Measurements from ENCODE around the gene HPX. TPM values are rescaled to one million over a fixed set of nuclear protein-coding genes. Genes with fewer than 3 reads are reported as not detected.

Gene HPX
- total RNA-seq, 4 donors from 2014 or later = 8.7 to 17.6 TPM; not detected in 2

DNA sequence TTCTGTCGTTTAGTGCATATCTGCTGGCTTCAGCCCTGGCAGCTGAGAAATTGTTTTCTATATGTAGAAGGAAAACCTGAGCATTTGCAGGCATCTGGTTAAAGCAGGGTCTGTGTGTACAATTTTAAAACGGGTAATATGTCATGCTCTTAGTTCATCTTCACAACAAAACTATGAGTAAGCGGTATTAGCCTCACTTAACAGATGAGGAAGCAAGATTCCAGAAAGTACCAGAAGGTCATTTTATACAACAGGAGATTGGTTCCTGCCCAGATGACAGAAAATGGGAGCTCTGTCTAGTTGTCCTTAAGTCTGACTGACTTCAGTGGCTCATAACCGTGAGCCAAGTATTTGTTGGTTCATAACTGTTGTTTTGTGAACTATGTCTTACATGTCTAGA is 41.7 kb upstream of the HPX start:
- H3K9me3 ChIP-seq = no peaks in the 10 kb centered on the region
- intact Hi-C loops (cut with DNase I; ENCODE audit: low total_unique reads) (loop anchor here (5.0 kb wide), 4 partner anchors 120 to 245 kb away; partner anchors contain the start of genes CNGA4, ILK, RRP8 and TPP1), in situ Hi-C loops (cut with MboI; ENCODE audit: low sequenced_read_pairs in 4 of 4) (loop anchor here in 3 of 4 donors (25.0 kb wide), 1 partner anchor 245 kb away; the partner anchor contains the start of genes CNGA4 (in 3 of the 3) and FHIP1B (in 3 of the 3))
- TF ChIP-seq CTCF (IDR thresholded peaks at IDR 0.05 in 4 of 5, conservative IDR thresholded peaks at IDR 0.05 in 1 of 5) (no peak), POLR2A (IDR thresholded peaks at IDR 0.05) (no peak)
- H3K4me1 ChIP-seq = peaks cover 24 to 31% of the 10 kb centered on the region in 2 donors
- peaks cover 0 to 52% of the 10 kb centered on the region in 2 donors for H3K36me3 ChIP-seq
- H3K27me3 ChIP-seq = no peaks in the 10 kb centered on the region
- no peak for ATAC-seq
- H3K27ac ChIP-seq = peak overlapping the region; percentile 93 to 97 (median 94)
- no peak for DNase-seq
- peak overlapping the region; percentile 85 to 95 (median 87) for H3K4me3 ChIP-seq

DNA sequence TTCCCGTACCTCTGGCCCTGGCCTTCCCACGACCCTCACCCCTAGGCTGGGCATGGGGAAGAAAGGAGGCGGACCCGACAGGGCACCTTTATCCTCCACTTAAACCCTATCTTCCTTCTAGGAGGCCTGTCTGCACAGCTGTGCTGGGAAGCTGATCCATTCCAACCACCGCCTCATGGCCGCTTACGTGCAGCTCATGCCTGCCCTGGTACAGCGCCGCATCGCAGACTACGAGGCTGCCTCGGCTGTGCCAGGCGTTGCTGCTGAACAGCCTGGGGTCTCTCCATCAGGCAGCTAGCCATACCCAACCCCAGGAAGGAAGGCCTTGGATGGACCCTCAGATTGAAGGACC is 41.1 kb upstream of the HPX start:
- no peaks in the 10 kb centered on the region for H3K9me3 ChIP-seq
- in situ Hi-C loops (cut with MboI; ENCODE audit: low sequenced_read_pairs in 4 of 4) = loop anchor here in 3 of 4 donors (25.0 kb wide), 1 partner anchor 245 kb away; the partner anchor contains the start of genes CNGA4 (in 3 of the 3) and FHIP1B (in 3 of the 3)
- H3K4me1 ChIP-seq = peaks cover 24 to 31% of the 10 kb centered on the region in 2 donors
- TF ChIP-seq POLR2A (IDR thresholded peaks at IDR 0.05) (no peak), CTCF (IDR thresholded peaks at IDR 0.05 in 4 of 5, conservative IDR thresholded peaks at IDR 0.05 in 1 of 5) (no peak)
- no peaks in the 10 kb centered on the region for H3K27me3 ChIP-seq
- no peak for DNase-seq
- H3K36me3 ChIP-seq = peaks cover 0 to 56% of the 10 kb centered on the region in 2 donors
- peak overlapping the region; percentile 93 to 97 (median 94) for H3K27ac ChIP-seq
- ATAC-seq = peak; percentile 7 to 11
- peak overlapping the region; percentile 85 to 95 (median 87) for H3K4me3 ChIP-seq
- intact Hi-C loops (cut with DNase I; ENCODE audit: low total_unique reads) = loop anchor here (1.0 to 5.0 kb wide), 6 partner anchors 92 to 1507 kb away; partner anchors contain the start of genes CNGA4, ILK, RRP8 and SMPD1

DNA sequence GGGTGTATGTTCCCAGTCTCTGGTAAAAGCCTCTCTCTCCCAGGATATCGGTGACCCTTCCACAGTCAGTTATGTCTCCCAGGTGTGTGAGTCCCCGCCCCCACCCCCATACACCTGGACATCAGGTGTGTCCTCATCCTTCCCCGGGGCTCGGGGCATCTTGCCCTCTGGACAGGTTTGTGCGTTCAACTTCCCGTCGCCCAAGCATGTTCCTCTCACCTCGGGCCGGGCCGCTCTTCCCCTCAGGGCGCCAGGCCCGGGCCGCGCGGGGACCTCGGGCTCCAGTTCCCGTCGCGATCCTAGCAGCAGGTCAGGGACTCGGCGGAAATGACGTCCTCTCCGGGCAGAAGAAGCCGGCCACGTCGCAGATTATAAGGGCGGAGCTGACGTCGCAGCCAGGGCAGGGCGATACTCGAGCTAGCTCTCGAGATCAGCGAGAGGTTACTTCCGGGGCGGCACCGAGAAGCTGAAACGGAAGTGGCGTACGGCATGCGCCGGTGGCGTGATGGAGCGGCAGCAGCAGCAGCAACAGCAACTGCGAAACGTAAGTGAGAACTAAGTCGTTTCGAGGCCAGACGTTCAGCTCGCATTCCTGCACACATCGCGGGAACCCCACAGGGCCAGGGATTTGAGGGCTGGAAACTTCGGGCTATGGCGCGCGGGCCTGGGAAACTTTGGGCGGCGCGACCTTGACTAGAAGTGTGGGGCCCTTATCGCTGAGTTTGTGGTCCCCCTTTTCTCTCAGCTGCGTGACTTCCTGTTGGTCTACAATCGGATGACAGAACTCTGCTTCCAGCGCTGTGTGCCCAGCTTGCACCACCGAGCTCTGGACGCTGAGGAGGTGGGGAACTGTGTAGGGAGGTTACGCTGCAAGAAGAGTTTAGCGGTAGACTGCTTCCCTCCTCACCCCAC is 40.5 kb upstream of the HPX start, which contains the start of the genes ARFIP2 and TIMM10B:
TSS of gene ARFIP2 (minus strand) at position 320 of the 912 bp plus-strand sequence. CDS start 910 bp downstream, outside the sequence.
TSS of gene TIMM10B (plus strand) at position 490 of the 912 bp plus-strand sequence. CDS start at position 506, 16 bp downstream.
- intact Hi-C loops (cut with DNase I; ENCODE audit: low total_unique reads) = loop anchor here (1.0 to 5.0 kb wide), 6 partner anchors 91 to 1508 kb away; partner anchors contain the start of genes CNGA4, ILK, RRP8 and SMPD1
- H3K36me3 ChIP-seq = peaks cover 0 to 55% of the 10 kb centered on the region in 2 donors

More for the DNA sequence above, 40.5 kb upstream of the HPX start, which contains the start of the genes ARFIP2 and TIMM10B:
- Histone ChIP-seq H3K9me3 (no peaks in the 10 kb centered on the region), H3K27me3 (no peaks in the 10 kb centered on the region), H3K4me3 (peak within 1 kb of the TSS; percentile 85 to 95 (median 87)), H3K4me1 (peaks cover 24 to 31% of the 10 kb centered on the region in 2 donors), H3K27ac (peak within 1 kb of the TSS; percentile 93 to 97 (median 94))
- in situ Hi-C loops (cut with MboI; ENCODE audit: low sequenced_read_pairs in 4 of 4) = loop anchor here in 3 of 4 donors (25.0 kb wide), 1 partner anchor 244 kb away; the partner anchor contains the start of genes CNGA4 (in 3 of the 3) and FHIP1B (in 3 of the 3)
- DNase-seq (peak; percentile 98 to 99), ATAC-seq (peak; percentile 98 to 99)
- no peak for TF ChIP-seq CTCF (IDR thresholded peaks at IDR 0.05 in 4 of 5, conservative IDR thresholded peaks at IDR 0.05 in 1 of 5)
- peak; percentile 93 to 97 for TF ChIP-seq POLR2A (IDR thresholded peaks at IDR 0.05)
